ENCODE results near the gene LEFTY2. TPM values are rescaled to one million over a fixed set of nuclear protein-coding genes. Genes with fewer than 3 reads are reported as not detected.
"Not testable (repeated sequence)": the region's sequence is repeated elsewhere in the genome, so short reads cannot be mapped to it uniquely, and the experiment has no call there.

The LEFTY2 gene
- total RNA-seq = 0.78 and 1.7 TPM in 2 replicates
- 0.54 TPM for polyA plus RNA-seq (2012)

GRCh38 chr1:225941187-225941941, at the start of gene LEFTY2:
Gene LEFTY2 (minus strand): TSS chr1:225941220. CDS start chr1:225941140, 80 bp downstream.
- no peak for DNase-seq (ENCODE audit: low read depth)

- peak; percentile 46 for DNase-seq (ENCODE audit: low read depth)
Observed at GRCh38 chr1:225987491-225988316, 46.7 kb upstream of the LEFTY2 start.

GRCh38 chr1:225981714-225982113, 40.7 kb upstream of the LEFTY2 start:
- no peak for DNase-seq (ENCODE audit: low read depth)

GRCh38 chr1:225980005-225980836, 39.2 kb upstream of the LEFTY2 start:
- DNase-seq (ENCODE audit: low read depth) = peak; percentile 68

- DNase-seq (ENCODE audit: low read depth) = no peak
Observed at GRCh38 chr1:225979421-225979820, 38.4 kb upstream of the LEFTY2 start.

- DNase-seq (ENCODE audit: low read depth) = no peak
Observed at GRCh38 chr1:225977937-225978748, 37.1 kb upstream of the LEFTY2 start.

- DNase-seq (ENCODE audit: low read depth) = not testable (repeated sequence)
Observed at GRCh38 chr1:225975146-225975545, 34.1 kb upstream of the LEFTY2 start.

- no peak for DNase-seq (ENCODE audit: low read depth)
Observed at GRCh38 chr1:225974454-225974853, 33.4 kb upstream of the LEFTY2 start.

- DNase-seq (ENCODE audit: low read depth) = no peak
Observed at GRCh38 chr1:225973158-225973557, 32.1 kb upstream of the LEFTY2 start.

- no peak for DNase-seq (ENCODE audit: low read depth)
Observed at GRCh38 chr1:225972344-225973152, 31.5 kb upstream of the LEFTY2 start.

- not testable (repeated sequence) for DNase-seq (ENCODE audit: low read depth)
Observed at GRCh38 chr1:225970592-225971157, 29.7 kb upstream of the LEFTY2 start.

- DNase-seq (ENCODE audit: low read depth) = not testable (repeated sequence)
Observed at GRCh38 chr1:225969751-225970150, 28.7 kb upstream of the LEFTY2 start.

GRCh38 chr1:225965231-225965630, 24.2 kb upstream of the LEFTY2 start:
- no peak for DNase-seq (ENCODE audit: low read depth)

- no peak for DNase-seq (ENCODE audit: low read depth)
Observed at GRCh38 chr1:225963735-225964530, 22.9 kb upstream of the LEFTY2 start.

GRCh38 chr1:225962440-225962975, 21.5 kb upstream of the LEFTY2 start:
- no peak for DNase-seq (ENCODE audit: low read depth)

GRCh38 chr1:225961659-225962439, 20.8 kb upstream of the LEFTY2 start:
- no peak for DNase-seq (ENCODE audit: low read depth)

GRCh38 chr1:225958041-225958440, 17.0 kb upstream of the LEFTY2 start:
- no peak for DNase-seq (ENCODE audit: low read depth)

All from myocyte (in vitro differentiated cells).